GM12875 (cell line): Measurements from ENCODE around the gene CTNNBL1.

ENCODE experiments used
- H3K4me3 ChIP-seq: one replicate; pipeline ENCODE4 v1.5.1; 2011; ENCODE audit warnings: low read depth, low read length, control low read depth
- CTCF ChIP-seq: IDR thresholded peaks from 2 replicates; pipeline ENCODE4 v1.5.1; 2011; ENCODE audit warnings: low read depth, mild to moderate bottlenecking, control low read depth, inconsistent platforms, low read length, moderate library complexity, borderline replicate concordance; ENCODE audit not compliant: insufficient read depth

Gene CTNNBL1

GRCh38 chr20:37918035-37918434 lies 224.2 kb downstream of the CTNNBL1 start:
- no peak for TF ChIP-seq CTCF

DNA sequence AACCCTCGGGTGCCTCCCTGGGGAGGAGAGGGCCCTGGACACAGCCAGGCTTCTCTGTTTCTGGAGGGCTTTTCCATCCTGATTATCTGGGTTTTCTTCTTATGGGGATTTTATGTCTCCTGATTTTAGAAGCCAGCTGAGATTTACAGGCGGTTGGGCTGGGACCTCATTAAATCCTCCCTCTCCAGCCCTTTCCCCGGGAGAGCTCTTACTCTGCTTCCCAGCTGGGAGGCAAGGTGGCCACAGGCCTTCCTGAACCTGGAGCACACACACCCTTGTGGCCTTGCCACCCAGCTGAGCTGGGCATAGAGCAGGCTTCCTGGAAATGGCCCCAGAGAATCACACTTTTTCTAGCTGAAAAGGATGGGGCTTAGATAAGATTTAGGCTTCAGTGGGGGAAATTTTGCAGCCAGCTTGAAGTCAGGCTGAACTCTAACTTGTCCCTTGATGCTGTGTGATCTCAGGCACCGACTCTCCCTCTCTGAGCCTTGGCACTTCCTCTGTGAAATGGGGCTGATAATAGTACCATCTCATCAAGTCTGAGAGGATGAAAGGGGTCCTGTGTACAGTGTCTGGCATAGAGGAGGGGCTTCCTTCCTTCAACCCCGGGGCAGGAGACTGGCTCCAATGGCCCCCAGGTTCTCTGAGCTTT lies 225.7 kb downstream of the CTNNBL1 start:
- no peak overlapping the region for H3K4me3 ChIP-seq
- no peak for TF ChIP-seq CTCF

More at GRCh38 chr20:37918035-37918434, 224.2 kb downstream of the CTNNBL1 start:
- H3K4me3 ChIP-seq: no peak overlapping the region

DNA sequence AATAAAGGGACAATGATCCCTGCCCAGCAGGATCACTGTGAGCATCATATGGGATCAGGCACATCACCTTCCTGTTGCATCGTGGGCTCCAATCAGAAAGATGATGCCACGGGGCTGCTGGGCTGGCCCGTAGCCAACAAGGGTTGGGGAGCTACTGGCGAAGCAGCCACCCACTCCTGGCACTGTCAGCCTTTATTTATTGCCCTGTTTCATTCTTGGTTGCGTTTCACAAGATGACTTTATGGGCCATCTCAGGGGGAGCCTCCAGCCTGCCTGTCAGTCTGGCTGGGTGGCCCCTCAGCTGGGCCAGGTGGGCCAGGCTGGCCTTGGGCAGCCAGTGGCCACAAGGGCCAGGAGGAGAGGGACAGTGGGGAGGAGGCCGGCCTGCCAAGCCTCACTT lies 226.4 kb downstream of the CTNNBL1 start:
- TF ChIP-seq CTCF: no peak
- no peak overlapping the region for H3K4me3 ChIP-seq

- TF ChIP-seq CTCF: no peak
- no peak overlapping the region for H3K4me3 ChIP-seq
Observed at GRCh38 chr20:37920679-37921322, 227.0 kb downstream of the CTNNBL1 start.

DNA sequence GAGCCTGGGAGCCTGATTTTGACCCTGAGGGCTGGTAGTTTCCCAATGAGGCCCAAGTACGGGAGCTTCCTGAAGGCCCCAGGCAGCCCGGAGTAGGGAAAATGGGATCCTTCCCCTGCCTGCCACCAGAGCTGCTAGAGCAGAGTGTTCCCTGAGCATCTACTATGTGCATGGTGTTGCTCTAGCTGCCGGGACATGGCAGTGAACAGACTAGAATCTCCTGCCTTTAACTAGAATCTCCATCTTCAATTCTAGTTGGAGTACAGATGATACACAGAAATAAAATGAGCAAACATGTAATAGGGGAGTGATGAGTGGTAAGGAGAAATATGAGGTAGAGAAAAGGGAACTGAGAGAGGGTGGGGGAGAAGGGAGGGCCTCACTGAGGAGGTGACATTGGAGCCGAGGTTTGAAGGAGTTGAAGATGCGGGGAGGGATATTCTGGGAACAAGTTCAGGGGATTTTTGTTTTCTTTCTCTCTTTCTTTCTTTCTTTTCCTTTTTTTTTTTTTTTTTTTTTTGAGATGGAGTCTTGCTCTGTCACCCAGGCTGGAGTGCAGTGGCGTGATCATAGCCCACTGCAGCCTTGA lies 227.6 kb downstream of the CTNNBL1 start:
- TF ChIP-seq CTCF: no peak
- H3K4me3 ChIP-seq: no peak overlapping the region
